ENCODE results near the gene ABCB10. TPM values are rescaled to one million over a fixed set of nuclear protein-coding genes. Genes with fewer than 3 reads are reported as not detected.
A peak's percentile ranks its signal among the peaks of the same experiment; 100 is the strongest.

ABCB10 gene
- total and polyA plus RNA-seq, 9 donors, result 5.6 to 15.4 (median 10.1) TPM

- peaks cover 6% of the 10 kb centered on the region for H3K4me1 ChIP-seq (ENCODE audit: insufficient read depth)
- intact Hi-C loops (cut with DNase I), result loop anchor here in 2 of 4 donors (5.0 kb wide), 1 partner anchor 70 kb away; the partner anchor contains the start of genes TAF5L (in 2 of the 2) and URB2 (in 2 of the 2)
- TF ChIP-seq EP300 (IDR thresholded peaks at IDR 0.05) (no peak), POLR2A (IDR thresholded peaks at IDR 0.05) (no peak), CTCF (IDR thresholded peaks at IDR 0.05) (no peak)
- WGBS, 3 donors, result 34 to 38% (median 36%) methylated on average over 5 of the region's 5 CpGs
- no peaks in the 10 kb centered on the region for H3K9me3 ChIP-seq
- peak overlapping the region in 1 of 2 donors; percentile 94 for H3K27ac ChIP-seq
- H3K27me3 ChIP-seq, result no peaks in the 10 kb centered on the region
- no peak for DNase-seq
- peak overlapping the region; percentile 90 for H3K4me3 ChIP-seq
- no peaks in the 10 kb centered on the region for H3K36me3 ChIP-seq
Measured at GRCh38 chr1:229557200-229557850, 1.2 kb downstream of the ABCB10 start.

DNA sequence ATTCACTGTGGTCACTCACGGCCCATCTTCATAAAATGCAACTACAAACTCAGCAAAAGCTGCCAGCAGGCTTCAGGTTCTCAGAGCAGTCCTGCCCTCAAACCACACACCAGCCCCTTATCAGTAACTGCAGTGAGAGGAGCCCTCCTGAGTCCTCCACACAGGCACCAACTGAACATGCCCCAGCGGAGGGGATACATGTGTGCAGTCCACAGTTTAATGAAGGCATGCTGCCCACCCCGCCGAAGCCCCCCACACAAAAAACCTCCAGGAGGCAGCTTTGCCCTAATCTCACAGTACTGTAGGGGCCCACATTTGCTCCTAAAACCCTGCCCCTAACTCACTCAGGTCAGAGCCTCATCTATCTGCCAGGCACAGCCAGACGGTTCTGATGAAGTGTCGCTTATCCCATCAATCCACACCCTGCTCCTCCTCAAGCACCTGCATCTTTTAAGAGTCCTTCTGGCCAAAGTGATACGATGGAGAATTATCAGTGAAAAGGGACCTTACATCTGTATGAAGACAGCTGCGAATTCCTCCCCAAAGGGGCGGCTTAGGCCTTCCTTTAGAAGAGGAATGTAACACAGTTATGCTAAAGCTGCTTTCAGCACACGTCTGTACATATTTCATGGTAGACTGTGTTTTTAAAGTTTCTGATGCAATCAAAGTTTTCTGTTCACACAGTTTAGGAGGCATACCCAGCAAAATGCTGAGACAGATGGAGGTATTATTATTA, 3.5 kb downstream of the ABCB10 start:
- DNase-seq, result no peak
- 83 to 90% (median 87%) methylated on average over 10 of the region's 10 CpGs for WGBS, 3 donors
- H3K4me1 ChIP-seq (ENCODE audit: insufficient read depth), result peaks cover 6% of the 10 kb centered on the region
- H3K36me3 ChIP-seq, result no peaks in the 10 kb centered on the region
- intact Hi-C loops (cut with DNase I), result loop anchor here in 2 of 4 donors (5.0 kb wide), 1 partner anchor 72 kb away; the partner anchor contains the start of genes TAF5L (in 2 of the 2) and URB2 (in 2 of the 2)
- no peaks in the 10 kb centered on the region for H3K9me3 ChIP-seq
- H3K4me3 ChIP-seq, result no peak overlapping the region
- H3K27me3 ChIP-seq, result no peaks in the 10 kb centered on the region
- H3K27ac ChIP-seq, result no peak overlapping the region
- TF ChIP-seq EP300 (IDR thresholded peaks at IDR 0.05) (no peak), CTCF (IDR thresholded peaks at IDR 0.05) (no peak), POLR2A (IDR thresholded peaks at IDR 0.05) (no peak)

GRCh38 chr1:229553621-229554130, 4.8 kb downstream of the ABCB10 start:
- 65 to 68% (median 65%) methylated on average over 7 of the region's 7 CpGs for WGBS, 3 donors

More at GRCh38 chr1:229553621-229554130, 4.8 kb downstream of the ABCB10 start:
- DNase-seq, result no peak
- no peaks in the 10 kb centered on the region for H3K27me3 ChIP-seq
- no peak for TF ChIP-seq POLR2A (IDR thresholded peaks at IDR 0.05)
- TF ChIP-seq CTCF (IDR thresholded peaks at IDR 0.05), result no peak
- no peak for TF ChIP-seq EP300 (IDR thresholded peaks at IDR 0.05)
- H3K27ac ChIP-seq, result no peak overlapping the region
- no peak overlapping the region for H3K4me3 ChIP-seq
- H3K4me1 ChIP-seq (ENCODE audit: insufficient read depth), result peaks cover 2% of the 10 kb centered on the region
- no peaks in the 10 kb centered on the region for H3K9me3 ChIP-seq
- H3K36me3 ChIP-seq, result no peaks in the 10 kb centered on the region
- intact Hi-C loops (cut with DNase I), result no loop called here

Data from ovary (tissue), 9 donors.